Measurements from ENCODE around the gene ADCY10. TPM values are rescaled to one million over a fixed set of nuclear protein-coding genes. Genes with fewer than 3 reads are reported as not detected.
A peak's percentile ranks its signal among the peaks of the same experiment; 100 is the strongest.

ADCY10 gene
- total and polyA plus RNA-seq, 2 donors (not counting 3 experiments of a cell fraction or from before 2014, with no cell fraction given) = not detected

DNA sequence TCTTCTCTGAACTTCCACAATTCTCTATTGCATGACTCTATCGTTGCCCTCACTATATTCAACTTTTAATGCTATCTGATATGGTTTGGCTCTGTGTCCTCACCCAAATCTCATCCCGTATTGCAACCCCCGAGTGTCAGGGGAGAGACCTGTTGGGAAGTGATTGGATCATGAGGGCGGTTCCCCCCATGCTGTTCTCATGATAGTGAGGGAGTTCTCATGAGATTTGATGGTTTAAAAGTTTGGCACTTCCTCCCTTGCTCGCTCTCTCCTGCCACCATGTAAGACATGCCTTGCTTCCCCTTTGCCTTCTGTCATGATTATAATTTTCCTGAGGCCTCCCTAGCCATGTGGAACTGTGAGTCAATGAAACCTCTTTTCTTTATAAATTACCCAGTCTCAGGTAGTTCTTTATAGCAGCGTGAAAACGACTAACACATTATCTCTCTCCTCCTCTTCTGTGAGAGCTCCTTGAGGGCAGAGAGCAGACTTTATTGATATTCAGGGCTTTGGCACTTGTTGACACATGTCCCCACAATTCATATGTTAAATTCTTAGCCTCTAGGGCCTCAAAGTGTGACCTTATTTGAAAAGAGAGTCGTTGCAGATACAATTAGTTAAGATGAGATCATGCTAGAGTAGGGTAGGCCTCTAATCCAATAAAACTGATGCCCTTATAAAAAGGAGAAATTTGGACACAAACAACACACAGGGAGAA lies 52.1 kb downstream of the ADCY10 start:
- no peaks in the 10 kb centered on the region for H3K27me3 ChIP-seq (ENCODE audit: control insufficient read depth in 2 of 2, insufficient read depth in 2 of 2, low read length in 2 of 2)
- no peak for FAIRE-seq
- H2AFZ ChIP-seq (ENCODE audit: low read depth, low read length) = no peak overlapping the region
- no peak overlapping the region for H3K9ac ChIP-seq (replicated peaks; ENCODE audit: extremely low read depth, insufficient read depth, low read length)
- H3K9me3 ChIP-seq (replicated peaks; ENCODE audit: control insufficient read depth, insufficient read depth, low read length) = no peaks in the 10 kb centered on the region
- no peak for DNase-seq (ENCODE audit: low read depth, low spot score)
- dilution Hi-C loops (cut with MboI; ENCODE audit: extremely low pct_ligation_motif_present, low sequenced_read_pairs) (no loop called here), intact Hi-C loops (cut with micrococcal nuclease) (no loop called here)
- no TSS peak for BruUV-seq (replicated peaks)
- H3K27ac ChIP-seq (ENCODE audit: insufficient read depth, low read depth, low read length) = no peak overlapping the region
- no peaks in the 10 kb centered on the region for H4K20me1 ChIP-seq (replicated peaks; ENCODE audit: control insufficient read depth, extremely low read depth, insufficient read depth, low read length)
- H3K9me1 ChIP-seq (replicated peaks; ENCODE audit: control insufficient read depth, extremely low read depth, insufficient read depth, low read length) = no peaks in the 10 kb centered on the region
- H3K36me3 ChIP-seq (ENCODE audit: control insufficient read depth in 2 of 2, extremely low read depth in 1 of 2, insufficient read depth in 2 of 2, low read length in 2 of 2) = no peaks in the 10 kb centered on the region
- POLR2A ChIA-PET = no interaction called here
- peak overlapping the region; percentile 17 for H3K4me2 ChIP-seq (ENCODE audit: insufficient read depth, low read length)
- peaks cover 13% of the 10 kb centered on the region for H3K4me1 ChIP-seq (ENCODE audit: control insufficient read depth, extremely low read depth, insufficient read depth, low read length)
- no peak overlapping the region for H3K4me3 ChIP-seq (replicated peaks in 1 of 3; ENCODE audit: insufficient read depth in 1 of 3, low read depth in 1 of 3, low read length in 3 of 3)
- TF ChIP-seq POLR2A (IDR thresholded peaks at IDR 0.05; ENCODE audit: low read depth, low read length) = no peak
- TF ChIP-seq GATA2 (IDR thresholded peaks at IDR 0.05; ENCODE audit: insufficient read depth, insufficient read length, low read depth, low read length) = no peak
- no peak for TF ChIP-seq POLR2AphosphoS5 (IDR thresholded peaks at IDR 0.05; ENCODE audit: insufficient read depth, low read depth, low read length)
- TF ChIP-seq, protein P1, sequence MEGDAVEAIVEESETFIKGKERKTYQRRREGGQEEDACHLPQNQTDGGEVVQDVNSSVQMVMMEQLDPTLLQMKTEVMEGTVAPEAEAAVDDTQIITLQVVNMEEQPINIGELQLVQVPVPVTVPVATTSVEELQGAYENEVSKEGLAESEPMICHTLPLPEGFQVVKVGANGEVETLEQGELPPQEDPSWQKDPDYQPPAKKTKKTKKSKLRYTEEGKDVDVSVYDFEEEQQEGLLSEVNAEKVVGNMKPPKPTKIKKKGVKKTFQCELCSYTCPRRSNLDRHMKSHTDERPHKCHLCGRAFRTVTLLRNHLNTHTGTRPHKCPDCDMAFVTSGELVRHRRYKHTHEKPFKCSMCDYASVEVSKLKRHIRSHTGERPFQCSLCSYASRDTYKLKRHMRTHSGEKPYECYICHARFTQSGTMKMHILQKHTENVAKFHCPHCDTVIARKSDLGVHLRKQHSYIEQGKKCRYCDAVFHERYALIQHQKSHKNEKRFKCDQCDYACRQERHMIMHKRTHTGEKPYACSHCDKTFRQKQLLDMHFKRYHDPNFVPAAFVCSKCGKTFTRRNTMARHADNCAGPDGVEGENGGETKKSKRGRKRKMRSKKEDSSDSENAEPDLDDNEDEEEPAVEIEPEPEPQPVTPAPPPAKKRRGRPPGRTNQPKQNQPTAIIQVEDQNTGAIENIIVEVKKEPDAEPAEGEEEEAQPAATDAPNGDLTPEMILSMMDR (IDR thresholded peaks at IDR 0.05; ENCODE audit: extremely low read depth in 1 of 2, insufficient read depth in 1 of 2, low read depth in 1 of 2, low read length in 2 of 2) = no peak
- no peak for TF ChIP-seq EZH2 (IDR thresholded peaks at IDR 0.05; ENCODE audit: borderline replicate concordance, low read depth, low read length, severe bottlenecking)
- no peak for TF ChIP-seq JUN (IDR thresholded peaks at IDR 0.05; ENCODE audit: borderline replicate concordance, insufficient read depth, insufficient read length, low read depth)
- no peak for TF ChIP-seq FOS (IDR thresholded peaks at IDR 0.05; ENCODE audit: borderline replicate concordance, insufficient read depth, low read length)
- no peak for TF ChIP-seq MYC (IDR thresholded peaks at IDR 0.05; ENCODE audit: low read depth, low read length)
- TF ChIP-seq, protein P2, sequence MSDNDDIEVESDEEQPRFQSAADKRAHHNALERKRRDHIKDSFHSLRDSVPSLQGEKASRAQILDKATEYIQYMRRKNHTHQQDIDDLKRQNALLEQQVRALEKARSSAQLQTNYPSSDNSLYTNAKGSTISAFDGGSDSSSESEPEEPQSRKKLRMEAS (IDR thresholded peaks at IDR 0.05; ENCODE audit: insufficient read depth, insufficient read length) = no peak
- CTCF ChIA-PET = interaction anchor here (1.3 to 2.0 kb wide), 2 partner anchors 10 to 87 kb away, joined by 3 to 8 read pairs; no protein-coding TSS in a partner anchor
- no peaks in the 10 kb centered on the region for H3K79me2 ChIP-seq (ENCODE audit: control insufficient read depth, insufficient read depth, low read length)
